Fibroblast of lung (primary cell): ENCODE measurements around the gene RAB31. TPM values are rescaled to one million over a fixed set of nuclear protein-coding genes. Genes with fewer than 3 reads are reported as not detected.
"Not testable (repeated sequence)": the region's sequence is repeated elsewhere in the genome, so short reads cannot be mapped to it uniquely, and the experiment has no call there.

ENCODE experiments used
- DNase-seq, 2 donors: peaks; one replicate each; pipeline versions ENCODE4 v3.0.0 to v3.0.0-alpha.2; 2010; ENCODE audit warnings: low read depth in 2 of 2
- H2AFZ ChIP-seq: 2 replicates; pipeline ENCODE4 v1.5.1; 2012; ENCODE audit warnings: low read length, control low read depth, inconsistent platforms
- H3K27ac ChIP-seq: 2 replicates; pipeline ENCODE4 v1.5.1; 2011; ENCODE audit warnings: low read length, control low read depth; ENCODE audit not compliant: insufficient read depth
- H3K27me3 ChIP-seq: 2 replicates; pipeline ENCODE4 v1.5.1; 2011; ENCODE audit warnings: mild to moderate bottlenecking, low read length; ENCODE audit not compliant: control insufficient read depth, insufficient read depth
- H3K36me3 ChIP-seq: 2 replicates; pipeline ENCODE4 v1.5.1; 2011; ENCODE audit warnings: low read length; ENCODE audit not compliant: control insufficient read depth, insufficient read depth
- H3K4me1 ChIP-seq: 2 replicates; pipeline ENCODE4 v1.5.1; 2011; ENCODE audit warnings: low read length; ENCODE audit not compliant: control insufficient read depth, insufficient read depth; ENCODE audit errors: extremely low read depth
- H3K4me2 ChIP-seq: 2 replicates; pipeline ENCODE4 v1.5.1; 2011; ENCODE audit warnings: low read length, control low read depth; ENCODE audit not compliant: insufficient read depth; ENCODE audit errors: extremely low read depth
- H3K4me3 ChIP-seq, 4 experiments: fragments of 200-600 bp in 1 of 4; sonication (generic) in 1 of 4; replicated peaks in 1 of 4; 2 replicates each; pipeline ENCODE4 v1.5.1; 2011 to 2016; ENCODE audit warnings: low read length in 4 of 4, low read depth in 3 of 4, mild to moderate bottlenecking in 3 of 4, control low read depth in 2 of 4, inconsistent platforms in 1 of 4, mixed read lengths in 1 of 4; ENCODE audit not compliant: insufficient read depth in 1 of 4; ENCODE audit errors: control extremely low read depth in 1 of 4
- H3K79me2 ChIP-seq: 2 replicates; pipeline ENCODE4 v1.5.1; 2012; ENCODE audit warnings: mild to moderate bottlenecking, low read length, inconsistent platforms; ENCODE audit not compliant: control insufficient read depth, insufficient read depth
- H3K9ac ChIP-seq: 2 replicates; pipeline ENCODE4 v1.5.1; 2011; ENCODE audit warnings: mild to moderate bottlenecking, low read length, control low read depth; ENCODE audit not compliant: insufficient read depth
- H3K9me3 ChIP-seq: 2 replicates; pipeline ENCODE4 v1.5.1; 2012; ENCODE audit warnings: low read depth, low read length; ENCODE audit not compliant: control insufficient read depth, insufficient read depth
- H4K20me1 ChIP-seq: 2 replicates; pipeline ENCODE4 v1.5.1; 2011; ENCODE audit warnings: low read length; ENCODE audit not compliant: control insufficient read depth, insufficient read depth; ENCODE audit errors: extremely low read depth
- CTCF ChIP-seq, 2 donors: IDR thresholded peaks in 1 of 2; conservative IDR thresholded peaks in 1 of 2; 1 replicate in 1 of 2; 2 replicates in 1 of 2; pipeline ENCODE4 v1.5.1; 2011 to 2012; ENCODE audit warnings: low read length in 2 of 2, control low read depth in 1 of 2, inconsistent platforms in 1 of 2, low read depth in 1 of 2, mild to moderate bottlenecking in 1 of 2
- EZH2 ChIP-seq: IDR thresholded peaks from 2 replicates; pipeline ENCODE4 v1.5.1; 2012; ENCODE audit warnings: low read length, control low read depth, mild to moderate bottlenecking; ENCODE audit errors: missing control alignments
- polyA plus RNA-seq, 2 donors: library from polyadenylated mRNA; depleted of rRNA in 1 of 2; stranded (reverse) in 1 of 2; unstranded in 1 of 2; fragments of >200 nt; gene quantifications; 2 replicates each; pipeline ENCODE4 v1.2.1, GENCODE V29; 2011 to 2012; ENCODE audit warnings: missing spikeins in 1 of 2
- total RNA-seq: library from RNA; depleted of rRNA; stranded (reverse); fragments of >200 nt; gene quantifications from 2 replicates; pipeline ENCODE4 v1.2.1, GENCODE V29; 2014

Gene RAB31
- total and polyA plus RNA-seq, 2 donors (not counting 1 experiment from before 2014, with no cell fraction given): 29.6 to 47.1 TPM

DNA sequence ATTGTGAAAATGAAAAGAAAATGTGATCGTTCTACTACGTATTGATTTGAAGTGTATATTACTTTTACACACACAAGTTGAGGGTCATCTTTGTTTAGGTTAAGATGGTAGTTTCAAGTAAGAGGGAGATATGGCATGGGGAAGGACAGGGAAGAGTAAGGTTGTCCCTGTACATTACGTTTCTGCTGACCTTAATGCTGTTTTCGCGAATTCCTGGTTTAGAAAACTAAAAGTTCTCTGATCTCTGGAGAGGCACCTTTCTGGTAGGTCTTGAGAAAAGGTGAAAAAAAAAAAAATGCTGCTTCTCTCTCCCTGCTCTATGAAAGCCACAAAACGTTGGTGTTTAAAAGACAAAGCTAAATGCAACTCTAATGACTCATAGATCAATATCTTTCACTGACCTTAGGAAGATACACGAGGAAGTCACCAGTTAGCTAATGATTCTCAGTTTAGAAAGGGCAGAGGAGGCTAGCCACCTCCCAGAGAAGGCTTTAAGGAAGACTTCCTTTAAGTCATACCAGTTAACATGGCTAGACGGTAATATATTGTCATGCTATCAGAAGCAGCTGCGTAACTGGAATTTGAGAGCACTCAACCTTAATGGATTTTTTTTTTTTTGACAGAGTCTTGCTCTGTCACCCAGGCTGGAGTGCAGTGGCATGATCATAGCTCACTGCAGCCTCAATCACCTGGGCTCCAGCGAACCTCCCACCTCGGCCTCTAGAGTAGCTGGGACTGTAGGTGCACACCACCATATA lies 190.9 kb downstream of the RAB31 start:
- H3K4me3 ChIP-seq: no peak overlapping the region
- H2AFZ ChIP-seq: no peak overlapping the region
- no peaks in the 10 kb centered on the region for H3K27me3 ChIP-seq
- no peaks in the 10 kb centered on the region for H3K79me2 ChIP-seq
- TF ChIP-seq CTCF (conservative IDR thresholded peaks at IDR 0.05 in 1 of 2, IDR thresholded peaks at IDR 0.05 in 1 of 2; ENCODE audit: low read depth in 1 of 2, low read length in 2 of 2) (no peak), EZH2 (no peak)
- DNase-seq: peak in 1 of 2 donors; percentile 74
- no peak overlapping the region for H3K9ac ChIP-seq
- H3K27ac ChIP-seq: no peak overlapping the region
- no peaks in the 10 kb centered on the region for H3K9me3 ChIP-seq
- no peaks in the 10 kb centered on the region for H4K20me1 ChIP-seq
- no peaks in the 10 kb centered on the region for H3K4me1 ChIP-seq
- no peak overlapping the region for H3K4me2 ChIP-seq
- H3K36me3 ChIP-seq: no peaks in the 10 kb centered on the region

- H3K27ac ChIP-seq, H3K4me3 ChIP-seq, H3K79me2 ChIP-seq, H3K4me2 ChIP-seq, H3K27me3 ChIP-seq, H3K9me3 ChIP-seq, H3K36me3 ChIP-seq, H3K4me1 ChIP-seq, H4K20me1 ChIP-seq, DNase-seq, H2AFZ ChIP-seq, H3K9ac ChIP-seq: not testable (repeated sequence)
These were observed 191.4 kb downstream of the RAB31 start for GRCh38 chr18:9899550-9899930.

- TF ChIP-seq EZH2: no peak
- no peak for TF ChIP-seq CTCF (conservative IDR thresholded peaks at IDR 0.05 in 1 of 2, IDR thresholded peaks at IDR 0.05 in 1 of 2; ENCODE audit: low read depth in 1 of 2, low read length in 2 of 2)
- H3K4me3 ChIP-seq: no peak overlapping the region
- no peak overlapping the region for H3K4me2 ChIP-seq
- H3K36me3 ChIP-seq: no peaks in the 10 kb centered on the region
- H3K9me3 ChIP-seq: no peaks in the 10 kb centered on the region
- no peak for DNase-seq
- no peak overlapping the region for H3K9ac ChIP-seq
- H3K79me2 ChIP-seq: no peaks in the 10 kb centered on the region
- H4K20me1 ChIP-seq: no peaks in the 10 kb centered on the region
- no peak overlapping the region for H2AFZ ChIP-seq
- no peak overlapping the region for H3K27ac ChIP-seq
- H3K4me1 ChIP-seq: no peaks in the 10 kb centered on the region
- H3K27me3 ChIP-seq: no peaks in the 10 kb centered on the region
These were observed 192.6 kb downstream of the RAB31 start for GRCh38 chr18:9900699-9901098.
